ENCODE results near the gene SLC25A41. TPM values are rescaled to one million over a fixed set of nuclear protein-coding genes. Genes with fewer than 3 reads are reported as not detected.

Gene SLC25A41
- total RNA-seq, 4 donors from 2014 or later, result not detected

- no peak overlapping the region for H3K27ac ChIP-seq
- no peak for DNase-seq (ENCODE audit: low spot score in 2 of 2)
- peaks cover 4% of the 10 kb centered on the region for H3K36me3 ChIP-seq
- TF ChIP-seq EP300 (IDR thresholded peaks at IDR 0.05) (no peak), POLR2A (IDR thresholded peaks at IDR 0.05) (no peak), CTCF (IDR thresholded peaks at IDR 0.05) (no peak), POLR2AphosphoS5 (IDR thresholded peaks at IDR 0.05) (no peak)
- H3K9me3 ChIP-seq, result no peaks in the 10 kb centered on the region
- 73% methylated on average over 9 of the region's 9 CpGs for WGBS
- peaks cover 21% of the 10 kb centered on the region for H3K27me3 ChIP-seq
- H3K4me1 ChIP-seq, result peaks cover 17% of the 10 kb centered on the region
- H3K4me3 ChIP-seq, result no peak overlapping the region
Observed at GRCh38 chr19:6473647-6474046, 40.1 kb upstream of the SLC25A41 start.

GRCh38 chr19:6472713-6473112 is 39.1 kb upstream of the SLC25A41 start:
- WGBS, result 70% methylated on average over 4 of the region's 4 CpGs
- peaks cover 4% of the 10 kb centered on the region for H3K36me3 ChIP-seq

DNA sequence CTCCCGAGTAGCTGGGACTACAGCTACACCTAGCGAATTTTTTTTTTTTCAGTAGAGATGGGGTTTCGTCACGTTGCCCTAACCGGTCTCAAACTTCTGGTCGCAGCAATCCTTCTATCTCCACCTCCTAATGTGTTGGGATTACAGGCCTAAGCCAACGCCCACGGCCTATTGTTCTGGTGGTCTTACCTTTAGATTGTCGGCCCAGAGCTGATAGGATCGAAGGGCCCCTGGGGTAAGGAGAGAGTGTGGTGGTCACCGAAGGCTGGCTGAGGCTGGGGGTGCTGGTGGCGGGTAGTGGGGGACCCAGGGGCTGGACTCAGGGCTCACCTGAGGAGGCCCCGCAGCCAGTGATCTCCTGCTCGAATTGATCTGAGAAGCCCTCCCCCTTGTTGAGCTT is 37.5 kb upstream of the SLC25A41 start:
- Histone ChIP-seq H3K36me3 (peaks cover 11% of the 10 kb centered on the region), H3K4me3 (no peak overlapping the region), H3K27ac (no peak overlapping the region), H3K27me3 (peaks cover 14% of the 10 kb centered on the region), H3K9me3 (no peaks in the 10 kb centered on the region), H3K4me1 (peaks cover 9% of the 10 kb centered on the region)
- 91% methylated on average over 14 of the region's 14 CpGs for WGBS
- TF ChIP-seq POLR2A (IDR thresholded peaks at IDR 0.05) (no peak), EP300 (IDR thresholded peaks at IDR 0.05) (no peak), CTCF (IDR thresholded peaks at IDR 0.05) (no peak), POLR2AphosphoS5 (IDR thresholded peaks at IDR 0.05) (no peak)
- no peak for DNase-seq (ENCODE audit: low spot score in 2 of 2)

More at GRCh38 chr19:6472713-6473112, 39.1 kb upstream of the SLC25A41 start:
- H3K4me1 ChIP-seq, result peaks cover 17% of the 10 kb centered on the region
- no peak overlapping the region for H3K4me3 ChIP-seq
- no peak for DNase-seq (ENCODE audit: low spot score in 2 of 2)
- peaks cover 21% of the 10 kb centered on the region for H3K27me3 ChIP-seq
- no peaks in the 10 kb centered on the region for H3K9me3 ChIP-seq
- no peak overlapping the region for H3K27ac ChIP-seq
- TF ChIP-seq POLR2A (IDR thresholded peaks at IDR 0.05) (no peak), CTCF (IDR thresholded peaks at IDR 0.05) (no peak)

- 84% methylated on average over 8 of the region's 8 CpGs for WGBS
- Histone ChIP-seq H3K27me3 (peaks cover 5% of the 10 kb centered on the region), H3K9me3 (no peaks in the 10 kb centered on the region), H3K36me3 (peaks cover 7% of the 10 kb centered on the region), H3K4me3 (no peak overlapping the region), H3K27ac (no peak overlapping the region), H3K4me1 (peaks cover 4% of the 10 kb centered on the region)
- no peak for DNase-seq (ENCODE audit: low spot score in 2 of 2)
- no peak for TF ChIP-seq EP300 (IDR thresholded peaks at IDR 0.05)
- TF ChIP-seq POLR2AphosphoS5 (IDR thresholded peaks at IDR 0.05), result no peak
- TF ChIP-seq POLR2A (IDR thresholded peaks at IDR 0.05), result no peak
- TF ChIP-seq CTCF (IDR thresholded peaks at IDR 0.05), result no peak
Observed at GRCh38 chr19:6470173-6470572, 36.6 kb upstream of the SLC25A41 start.

DNA sequence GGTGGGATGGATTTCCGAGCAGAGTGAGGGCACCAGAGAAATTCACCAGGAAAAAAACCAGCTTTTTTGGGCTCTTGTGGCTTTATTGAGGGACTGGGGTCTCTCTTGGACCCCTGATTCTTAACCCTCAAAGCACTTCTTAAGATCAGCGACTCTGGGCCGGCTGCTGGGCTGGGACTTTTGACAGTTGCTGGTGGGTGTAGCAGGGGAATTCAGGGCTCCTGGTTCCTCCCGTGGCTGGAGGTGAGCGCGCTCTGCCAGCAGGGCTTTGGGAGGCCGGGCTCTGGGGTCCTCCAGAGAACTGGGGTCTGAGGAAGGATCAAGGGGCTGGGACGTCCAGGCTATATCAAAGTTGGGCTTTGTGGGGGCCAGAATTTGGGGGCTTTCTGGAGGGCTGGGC is 33.8 kb upstream of the SLC25A41 start:
- Histone ChIP-seq H3K4me3 (no peak overlapping the region), H3K27me3 (peaks cover 12% of the 10 kb centered on the region), H3K36me3 (peaks cover 7% of the 10 kb centered on the region), H3K9me3 (no peaks in the 10 kb centered on the region), H3K27ac (no peak overlapping the region), H3K4me1 (peaks cover 18% of the 10 kb centered on the region)
- no peak for DNase-seq (ENCODE audit: low spot score in 2 of 2)
- 81% methylated on average over 5 of the region's 8 CpGs for WGBS
- TF ChIP-seq POLR2A (IDR thresholded peaks at IDR 0.05) (no peak), POLR2AphosphoS5 (IDR thresholded peaks at IDR 0.05) (no peak), CTCF (IDR thresholded peaks at IDR 0.05) (no peak), EP300 (IDR thresholded peaks at IDR 0.05) (no peak)

All from suprapubic skin (tissue), 4 donors.